Measurements from ENCODE around the gene STAC2.
A peak's percentile ranks its signal among the peaks of the same experiment; 100 is the strongest.

STAC2 gene

DNA sequence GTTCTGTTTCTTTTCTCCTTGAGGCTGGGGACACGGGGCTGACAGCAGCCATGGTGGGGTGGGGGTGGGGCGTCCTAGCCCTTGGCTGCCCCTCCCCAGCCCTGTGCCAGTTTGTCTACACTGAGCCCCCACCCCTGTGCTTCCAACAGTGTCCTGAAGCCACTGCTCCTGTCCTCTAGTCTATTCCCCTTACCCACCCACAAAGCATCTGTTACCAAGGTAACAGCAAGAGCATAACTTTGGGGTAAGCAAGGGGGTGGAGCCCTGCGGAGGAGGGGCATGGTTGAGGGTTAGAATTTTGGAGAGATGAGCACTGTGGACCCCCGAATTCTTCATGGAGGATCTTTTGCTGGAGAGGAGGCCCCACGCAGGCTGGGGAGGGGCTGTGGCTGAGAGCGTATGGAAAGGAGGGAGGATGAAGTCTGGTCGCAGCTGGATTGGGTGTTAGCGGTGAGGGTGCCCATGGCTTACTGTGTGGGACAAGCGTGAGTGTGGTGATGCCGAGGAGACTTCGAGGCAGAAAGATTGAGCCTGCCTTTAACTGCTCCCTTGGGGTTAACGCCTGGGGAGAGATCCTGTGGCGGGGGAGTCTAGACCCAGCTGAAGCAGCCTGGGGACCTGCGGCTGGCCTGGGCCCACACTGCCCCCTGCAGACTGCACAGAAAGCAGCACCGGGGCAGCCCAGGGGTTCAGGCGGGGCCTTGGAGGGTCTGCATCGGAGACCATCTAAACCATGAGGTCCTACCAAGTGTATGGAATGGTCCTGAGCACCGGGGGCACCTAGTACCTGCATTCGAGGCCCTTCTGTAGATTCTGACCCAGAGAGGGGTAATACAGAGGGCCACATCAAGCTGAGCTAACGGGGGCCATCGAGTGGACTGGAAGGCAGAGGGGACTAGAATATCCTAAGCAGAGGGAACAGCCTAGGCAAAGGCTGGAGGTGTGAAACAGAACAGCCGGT, 6.1 kb upstream of the STAC2 start:
- peak; percentile 50 to 53 for DNase-seq

DNA sequence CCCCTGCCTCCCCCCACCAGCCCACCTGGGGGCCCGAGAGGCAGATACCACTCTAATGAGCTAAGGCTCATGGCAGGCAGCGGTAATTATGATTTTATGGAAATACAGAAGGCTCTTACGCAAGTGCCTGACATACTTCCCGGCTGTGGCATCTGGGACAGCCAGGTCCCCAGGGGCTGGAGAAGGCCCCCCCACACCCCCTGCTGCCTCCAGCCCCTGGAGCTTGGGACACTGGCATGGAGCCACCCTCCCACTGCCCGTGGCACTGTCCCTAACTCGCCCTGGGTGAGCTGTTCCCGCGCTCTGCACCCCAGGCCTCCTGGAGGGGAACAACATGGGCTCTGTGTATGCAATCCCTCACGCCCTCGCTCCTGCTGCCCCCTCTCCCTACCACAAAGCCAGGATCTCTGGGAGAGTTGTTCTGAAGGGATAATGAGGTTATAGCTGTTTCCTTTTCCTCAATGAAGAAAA, 5.4 kb upstream of the STAC2 start:
- no peak for DNase-seq

DNA sequence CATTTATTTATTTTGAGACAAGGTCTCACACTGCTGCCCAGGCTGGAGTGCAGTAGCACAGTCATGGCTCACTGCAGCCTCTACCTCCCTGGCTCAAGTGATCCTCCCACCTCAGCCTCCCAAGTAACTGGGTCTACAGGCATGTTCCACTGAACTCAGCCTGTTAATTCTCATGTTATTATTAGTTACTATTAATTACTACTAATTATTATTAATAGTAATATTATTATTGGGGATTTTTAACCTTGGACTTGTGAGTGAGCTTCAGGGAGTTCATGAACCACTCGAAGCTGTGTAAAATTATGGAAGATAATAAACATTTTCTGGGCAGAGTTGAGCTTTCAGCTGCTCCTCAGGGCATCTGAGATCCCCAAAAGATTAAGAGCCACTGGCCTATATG, 4.6 kb upstream of the STAC2 start:
- DNase-seq: no peak

DNA sequence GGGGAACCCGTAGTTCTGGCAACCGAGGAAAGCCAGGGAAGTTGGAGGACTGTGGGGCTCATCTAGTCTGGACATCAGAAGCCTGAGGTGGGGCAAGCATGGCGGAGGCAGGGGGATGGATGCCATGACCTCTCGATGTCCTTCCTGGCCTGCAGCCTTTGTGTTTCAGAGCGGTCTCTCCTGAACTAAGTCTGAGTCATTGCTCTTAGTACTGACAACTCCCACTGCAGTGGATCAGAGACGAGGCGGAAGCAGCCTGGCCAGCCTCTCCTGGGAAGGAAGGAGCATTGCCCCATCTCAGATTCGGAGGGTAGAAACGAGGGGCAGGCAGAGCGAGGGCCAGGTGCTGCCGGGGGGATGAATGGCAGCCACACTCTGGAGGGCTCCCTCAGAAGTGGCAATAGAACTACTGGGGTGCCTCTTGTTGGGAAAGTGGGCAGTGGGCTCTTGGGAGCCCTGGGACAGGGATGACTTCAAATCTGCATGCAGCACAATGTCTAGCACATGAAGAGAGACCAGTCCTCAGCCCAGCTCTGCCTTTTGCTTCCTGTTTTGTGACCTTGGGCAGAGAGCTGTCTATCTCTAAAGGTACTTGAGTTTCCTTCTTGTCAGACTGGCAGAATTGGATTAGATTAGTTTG, 3.6 kb upstream of the STAC2 start:
- DNase-seq: no peak

DNA sequence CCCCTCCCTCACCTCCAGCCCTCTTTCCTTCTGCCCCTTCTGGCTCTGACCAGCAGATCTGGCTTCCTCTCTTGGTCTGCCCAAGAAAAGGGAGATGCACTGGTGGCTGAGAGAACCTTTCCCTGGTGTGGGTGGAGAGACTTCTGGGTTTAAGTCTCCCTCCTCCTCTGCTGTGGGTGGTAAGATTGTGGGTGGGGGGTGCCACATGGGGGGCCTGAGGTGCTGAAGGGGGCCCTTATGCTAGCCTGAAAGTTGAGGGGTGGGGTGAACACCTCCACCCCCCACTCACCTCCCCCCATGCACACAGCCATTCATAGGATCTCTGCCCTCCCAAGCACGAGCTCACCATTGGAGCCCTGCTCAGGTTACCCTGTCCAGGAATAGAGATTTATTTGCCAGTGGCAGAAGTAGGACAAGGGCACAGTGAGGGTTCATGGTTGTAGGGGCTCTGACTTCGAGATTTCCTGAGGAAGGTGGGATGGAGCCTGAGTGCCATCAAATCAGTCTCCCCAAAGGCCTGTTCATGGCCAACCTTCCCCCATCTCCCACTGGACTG, 1.7 kb upstream of the STAC2 start:
- DNase-seq: no peak

DNA sequence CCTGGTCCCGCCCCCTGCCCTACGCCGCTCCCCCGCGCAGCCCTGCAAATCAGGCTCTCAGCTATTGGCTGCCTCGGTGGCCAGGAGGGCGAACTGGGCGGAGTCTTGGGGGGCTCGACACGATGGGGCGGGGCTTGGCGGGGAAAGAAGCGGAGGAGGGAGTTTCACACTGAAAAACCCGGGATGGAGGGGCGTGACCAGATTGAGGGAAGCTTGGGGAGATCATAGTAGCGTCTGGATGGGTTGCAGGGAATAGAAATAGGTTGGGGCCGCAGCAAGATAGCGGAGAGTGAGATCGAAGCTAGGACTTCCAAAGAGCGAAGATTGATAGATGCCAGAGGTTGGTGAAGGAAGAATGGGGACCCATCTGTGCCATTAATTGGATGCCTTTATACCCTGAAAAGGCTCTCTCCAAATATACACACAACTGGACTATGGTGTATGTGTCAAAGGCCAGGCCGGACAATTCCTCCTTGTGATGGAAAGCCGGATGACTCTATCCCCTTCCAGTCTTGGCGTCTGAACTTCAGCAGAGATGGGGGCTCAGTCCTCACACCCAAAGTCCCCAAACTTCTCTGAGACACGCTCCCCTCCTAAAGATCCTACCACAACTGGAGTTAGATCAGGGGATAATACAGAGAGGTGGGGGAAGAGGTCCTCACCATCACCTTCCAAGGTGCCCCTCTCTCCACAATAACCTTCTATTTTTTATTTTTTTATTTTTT, 376 bp upstream of the STAC2 start:
- peak; percentile 49 to 52 for DNase-seq

DNA sequence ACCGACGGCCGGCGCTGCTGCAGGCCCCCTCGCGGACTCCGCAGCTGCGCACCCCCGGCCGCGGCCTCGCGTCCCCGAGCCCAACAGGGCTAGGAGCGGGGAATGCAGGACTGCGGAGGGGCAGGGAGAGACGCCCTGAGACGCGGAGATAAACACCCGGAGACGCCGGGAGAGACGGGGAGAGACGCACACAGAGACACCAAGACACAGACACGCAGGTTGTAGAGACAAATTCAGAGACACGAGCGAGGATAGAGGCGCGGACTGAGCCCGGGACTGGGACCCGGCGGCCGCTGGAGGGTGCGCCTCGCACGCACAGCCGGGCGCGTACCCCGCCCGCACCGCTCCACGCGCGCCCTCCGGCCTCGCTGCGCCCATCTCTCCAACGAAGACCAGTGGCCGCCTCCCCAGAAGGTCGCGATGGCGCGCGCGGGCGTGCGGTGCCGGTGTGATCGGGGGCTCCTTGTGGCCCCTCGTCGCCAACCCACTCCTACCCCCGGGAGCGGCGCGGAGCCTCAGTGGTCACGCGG, 902 bp downstream of the STAC2 start:
- DNase-seq: no peak

DNA sequence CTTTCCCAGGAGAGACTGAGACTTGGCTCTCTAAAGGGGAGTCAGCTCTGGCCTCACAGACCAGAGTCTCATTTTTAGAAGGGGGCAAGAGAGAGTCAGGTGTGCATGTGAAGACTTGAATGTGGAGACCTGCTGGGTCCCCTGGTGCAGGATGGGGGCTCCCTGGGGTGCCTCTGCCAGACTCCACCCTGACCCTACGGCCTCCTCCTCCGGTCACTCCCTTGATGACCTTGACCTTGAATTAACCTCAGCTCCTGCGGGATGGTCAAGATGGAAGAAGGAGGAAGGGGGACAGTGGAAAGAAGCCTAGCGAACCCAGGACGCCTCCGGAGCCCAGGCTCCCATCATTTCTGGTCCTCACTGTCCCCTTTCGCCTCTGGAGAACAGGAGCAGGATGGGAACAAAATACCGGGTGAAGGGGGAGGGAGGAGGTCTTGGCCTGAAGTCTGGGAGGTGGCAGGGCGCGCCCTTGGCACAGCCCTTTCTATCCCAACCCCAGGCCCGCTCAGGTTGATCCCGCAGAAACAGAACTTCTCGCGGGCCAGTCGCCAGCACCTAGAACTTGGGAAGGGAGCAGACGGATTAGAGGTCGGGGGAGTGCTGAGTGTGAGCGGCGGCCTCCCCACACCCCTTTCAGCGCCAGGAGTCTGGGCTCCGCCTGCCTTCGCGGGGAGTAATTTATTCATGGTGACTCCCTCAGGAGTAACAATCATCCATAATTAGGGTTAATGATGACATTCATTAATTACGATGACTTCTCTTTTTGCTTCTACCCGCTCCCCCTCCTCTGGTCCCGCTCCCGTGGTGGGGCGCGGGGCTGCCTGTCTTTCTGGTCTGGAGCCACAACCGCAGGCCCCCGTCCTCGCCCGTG, 1.6 kb downstream of the STAC2 start:
- no peak for DNase-seq

DNA sequence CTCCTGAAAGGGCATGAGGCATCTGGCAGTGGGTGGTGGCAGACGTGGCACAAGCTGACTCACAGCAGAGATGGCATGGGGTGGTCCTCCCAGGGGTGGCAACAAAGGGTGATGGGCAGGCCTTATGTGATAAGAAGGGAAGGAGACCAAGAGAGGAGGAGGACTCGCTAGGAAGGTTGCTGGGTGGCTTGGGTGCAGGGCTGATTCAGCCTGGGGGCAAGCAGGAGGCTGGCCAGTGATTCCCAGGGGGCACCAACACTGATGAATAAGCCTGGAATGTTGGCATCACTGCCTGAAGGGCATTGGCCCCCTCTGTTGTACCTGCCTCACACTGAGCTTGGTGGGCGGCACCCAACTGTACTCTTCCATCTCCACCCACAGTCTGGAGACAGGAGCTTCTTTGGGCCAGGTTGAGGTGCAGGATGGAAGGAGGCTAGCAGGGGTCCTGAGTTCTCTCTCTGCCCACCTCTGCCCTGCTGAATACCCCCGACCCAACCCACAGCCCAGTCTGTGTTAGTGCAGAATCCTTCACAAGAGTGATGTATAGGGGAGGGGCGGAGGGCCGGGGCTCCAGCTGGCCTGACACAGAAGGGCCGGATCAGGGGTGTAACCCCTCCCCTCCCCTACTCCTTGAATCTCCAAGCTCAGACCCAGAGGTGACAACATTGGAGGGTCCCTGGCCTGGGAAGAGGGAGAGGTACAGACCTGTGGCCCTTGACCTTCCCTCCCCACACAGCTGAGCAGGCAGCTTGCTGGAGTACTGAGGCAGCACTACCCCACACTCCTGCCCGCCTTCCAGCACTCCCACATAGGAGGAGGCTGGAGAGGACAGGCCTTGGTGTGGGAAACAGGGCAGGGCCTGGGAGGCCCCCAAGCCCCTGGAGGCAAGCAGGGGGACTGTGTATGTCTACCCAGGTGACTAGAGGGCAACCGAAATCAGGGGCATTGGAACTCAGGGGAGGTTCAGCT, 2.6 kb downstream of the STAC2 start:
- DNase-seq: no peak

DNA sequence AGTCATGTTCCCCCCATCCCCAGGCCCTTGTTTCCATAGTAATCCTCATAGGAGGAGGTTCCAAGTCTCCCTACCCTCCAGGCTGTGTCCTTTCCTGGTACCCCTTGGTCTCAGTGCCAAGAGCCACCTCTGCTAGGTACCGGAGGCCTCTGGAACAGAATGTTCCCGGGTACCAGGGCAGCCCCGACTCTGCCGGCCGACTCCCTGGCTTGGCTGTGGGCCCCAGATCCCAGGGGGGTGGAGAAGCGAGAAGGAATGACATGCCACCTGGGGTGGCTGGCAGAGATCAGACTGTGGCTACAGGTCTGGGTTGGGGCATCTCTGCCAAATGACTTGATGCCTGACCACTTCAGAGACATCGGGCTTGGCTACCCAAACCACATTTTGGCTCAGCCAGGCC, 3.6 kb downstream of the STAC2 start:
- no peak for DNase-seq

DNA sequence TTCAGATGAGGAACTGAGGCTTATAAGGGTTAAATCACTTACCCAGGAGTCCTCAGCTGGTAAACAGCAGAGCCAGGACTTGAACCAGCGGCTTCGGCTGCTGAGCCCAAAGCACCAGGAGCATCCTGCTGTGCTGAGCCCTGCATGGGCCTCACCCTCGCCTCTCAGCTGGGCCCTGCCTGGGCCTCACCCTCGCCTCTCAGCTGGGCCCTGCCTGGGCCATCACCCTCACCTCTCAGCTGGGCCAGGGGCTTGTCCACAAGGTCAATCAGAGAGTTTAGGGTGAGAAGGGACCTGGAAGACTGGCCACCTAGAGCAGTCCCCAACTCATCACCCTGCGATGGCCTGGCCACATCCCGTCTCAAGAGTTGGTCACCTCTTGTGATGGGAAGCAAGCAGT, 4.2 kb downstream of the STAC2 start:
- DNase-seq: no peak

DNA sequence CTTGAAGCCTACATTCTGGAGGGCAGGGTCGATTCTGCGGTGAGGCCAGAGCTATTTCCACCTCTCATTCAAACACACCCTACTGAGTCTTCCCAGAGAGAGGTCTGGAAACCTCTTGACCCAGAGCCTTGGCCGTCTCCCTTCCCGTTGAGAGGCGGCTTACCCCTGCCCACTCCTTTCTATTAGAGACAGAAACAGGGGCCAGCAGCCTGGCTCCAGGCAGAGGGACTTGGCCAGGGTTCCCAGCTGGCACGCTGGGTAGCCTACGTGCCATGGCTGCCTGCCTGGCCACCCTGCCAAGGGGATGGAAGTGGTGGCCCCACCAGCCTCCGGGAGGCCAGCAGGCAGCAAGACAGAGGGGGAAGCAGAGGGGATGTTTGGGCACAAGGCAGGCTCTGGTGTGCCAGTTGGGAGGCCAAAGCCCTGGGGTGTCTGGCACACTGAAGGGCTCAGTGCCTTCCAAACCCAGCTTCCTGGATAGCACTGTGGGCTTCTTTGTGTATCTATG, 6.0 kb downstream of the STAC2 start:
- no peak for DNase-seq

DNA sequence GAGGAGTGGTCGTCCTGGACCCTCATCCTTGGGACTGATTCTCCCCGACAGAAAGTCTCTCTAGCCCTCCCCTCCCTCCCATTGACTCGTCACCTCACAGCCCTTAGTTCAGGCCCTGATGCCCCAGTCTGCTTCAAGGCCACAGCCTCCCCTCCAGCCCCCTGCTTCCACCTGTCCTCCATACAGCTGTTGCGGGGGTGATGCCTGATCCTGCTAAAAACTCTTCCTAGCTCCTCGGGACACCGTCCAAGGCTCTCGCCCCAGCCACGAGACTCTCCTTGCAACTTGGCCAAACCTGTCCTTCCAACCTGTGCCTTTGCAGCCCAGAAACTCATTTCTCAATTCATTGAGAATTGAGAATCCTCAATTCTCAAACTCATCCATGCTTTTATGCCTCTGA, 6.8 kb downstream of the STAC2 start:
- no peak for DNase-seq

DNA sequence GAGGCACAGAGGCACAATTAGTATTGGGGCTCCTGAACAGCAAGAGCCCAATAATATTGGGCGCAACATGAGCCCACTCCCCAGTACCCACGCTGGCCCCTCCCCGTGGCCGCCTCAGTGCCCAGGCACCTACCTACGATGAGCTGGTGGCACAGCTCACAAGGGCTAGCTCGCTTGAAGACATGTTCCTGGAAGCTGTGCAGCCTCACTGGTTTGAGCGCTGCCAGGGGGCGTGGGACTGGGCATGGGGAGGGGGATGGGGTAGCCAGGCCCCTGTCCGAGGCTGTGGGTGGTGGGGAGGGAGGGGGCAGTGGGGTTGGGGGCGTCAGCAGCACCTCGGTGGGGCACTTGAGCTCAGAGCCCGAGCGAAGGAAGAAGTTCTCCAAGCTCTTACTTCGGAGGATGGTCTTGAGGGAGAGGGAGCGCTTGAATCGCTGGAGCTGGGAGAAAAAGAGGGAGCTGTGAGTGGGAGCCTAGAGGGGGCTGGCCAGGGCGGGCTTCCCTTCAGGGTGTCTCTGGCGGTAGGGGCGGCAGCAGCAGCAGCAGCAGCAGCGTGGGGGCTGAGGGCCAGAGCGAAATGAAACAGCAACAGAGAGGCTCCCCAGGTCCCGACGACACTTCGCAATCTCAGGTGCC, 7.9 kb downstream of the STAC2 start:
- no peak for DNase-seq

DNA sequence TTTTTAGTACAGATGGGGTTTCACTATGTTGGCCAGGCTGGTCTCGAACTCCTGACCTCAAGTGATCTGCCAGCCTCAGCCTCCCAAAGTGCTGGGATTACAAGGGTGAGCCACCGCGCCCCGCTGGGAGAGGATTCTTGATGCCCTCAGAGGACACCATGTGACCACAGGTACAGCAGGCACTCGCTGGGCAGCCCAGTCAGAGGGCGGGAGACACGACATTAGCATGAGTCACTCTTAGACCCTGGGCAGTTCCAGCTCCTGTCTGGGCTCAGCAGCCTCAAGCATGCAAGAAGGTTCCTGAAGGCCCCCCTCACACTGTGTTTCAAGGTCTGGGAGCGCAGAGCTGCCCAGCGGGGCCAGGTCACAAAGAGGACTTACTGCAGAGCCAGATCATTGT, 11.9 kb downstream of the STAC2 start:
- DNase-seq: no peak

DNA sequence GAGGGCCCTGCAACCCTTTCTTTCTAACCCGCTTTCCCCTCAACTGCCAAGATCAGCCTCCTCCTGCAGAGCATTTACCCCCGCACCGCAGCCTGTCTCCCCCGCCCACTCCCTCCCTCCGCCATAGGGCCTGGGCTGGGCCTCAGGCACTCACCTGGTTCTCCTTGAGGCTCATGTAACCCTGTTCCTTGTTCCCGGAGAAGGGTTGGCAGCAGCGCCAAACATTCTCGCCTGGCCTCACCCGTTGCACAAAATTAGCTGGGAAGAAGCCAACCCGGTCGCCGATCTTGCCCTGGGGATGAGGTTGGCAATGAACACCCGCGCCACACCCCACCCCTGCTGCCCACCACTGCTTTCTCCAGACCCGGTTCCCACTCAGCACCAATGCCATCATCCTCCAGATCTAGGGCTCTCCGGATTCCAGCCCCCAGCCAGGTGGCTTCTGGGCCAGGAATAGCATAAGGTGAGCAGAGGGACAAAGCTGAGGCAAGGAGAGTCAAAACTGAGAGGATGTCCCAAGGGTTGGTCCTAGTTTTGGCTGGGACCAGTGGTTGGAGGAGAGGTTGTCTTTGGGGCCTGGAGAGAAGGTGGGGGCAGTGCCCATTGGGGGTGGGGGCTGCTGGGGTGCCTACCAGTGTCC, 12.8 kb downstream of the STAC2 start:
- no peak for DNase-seq

DNA sequence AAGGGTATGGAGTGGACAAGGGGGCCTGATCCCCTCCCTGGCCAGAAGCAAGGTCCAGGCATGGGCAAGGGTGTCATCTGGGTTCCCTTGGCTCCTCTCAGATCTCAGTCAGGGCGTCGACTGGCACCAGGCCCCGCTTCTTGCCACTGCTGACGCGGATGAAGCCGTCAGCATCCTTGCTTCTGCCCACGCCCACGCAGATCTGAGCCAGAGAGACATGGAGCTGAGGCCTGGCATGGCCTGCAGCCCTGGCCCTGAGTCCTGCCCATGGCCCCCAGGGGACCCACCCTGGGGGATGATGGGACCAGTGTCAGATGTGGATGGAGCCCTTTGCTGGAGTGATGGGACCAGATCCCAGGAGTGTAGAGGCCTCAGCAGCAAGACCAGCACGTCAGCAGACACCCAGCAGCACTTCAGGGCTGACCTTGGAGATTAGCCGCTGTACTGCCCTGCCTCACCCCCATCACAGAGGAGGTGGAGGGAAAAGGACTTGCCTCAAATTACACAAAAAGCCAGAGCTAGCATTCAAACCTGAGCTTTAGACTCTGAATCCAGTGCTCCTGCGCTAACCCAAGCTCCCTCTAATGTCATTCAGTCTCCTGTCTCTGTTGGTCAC, 13.4 kb downstream of the STAC2 start:
- DNase-seq: no peak

DNA sequence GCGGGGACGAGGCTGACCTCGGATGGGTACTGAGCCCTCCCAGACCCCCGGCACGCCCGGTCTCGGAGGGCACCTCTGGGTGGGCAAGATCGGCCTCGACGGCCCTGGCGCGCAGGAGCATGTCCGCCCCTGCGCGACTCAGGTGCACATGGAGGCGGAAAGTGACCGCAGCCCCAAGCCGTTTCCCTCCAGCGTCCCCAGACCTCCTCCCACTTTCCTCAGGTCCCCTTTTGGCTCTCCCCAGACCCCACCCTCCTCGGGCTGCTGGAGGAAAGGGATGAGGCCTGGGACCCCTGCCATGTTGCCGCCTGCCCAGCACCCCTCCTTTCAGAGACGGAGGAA, 15.7 kb downstream of the STAC2 start:
- no peak for DNase-seq

All from stimulated activated CD4-positive, alpha-beta T cell treated with anti-CD3 and anti-CD28 coated beads, Interleukin-4, amount 100 ng/mL, for 4 hours (primary cell).